ENCODE results near the gene CCR2. TPM values are rescaled to one million over a fixed set of nuclear protein-coding genes. Genes with fewer than 3 reads are reported as not detected.
A peak's percentile ranks its signal among the peaks of the same experiment; 100 is the strongest.

Gene CCR2
- total and polyA plus RNA-seq, 2 of the 4 experiments (the other 2 are of a cell fraction): not detected

DNA sequence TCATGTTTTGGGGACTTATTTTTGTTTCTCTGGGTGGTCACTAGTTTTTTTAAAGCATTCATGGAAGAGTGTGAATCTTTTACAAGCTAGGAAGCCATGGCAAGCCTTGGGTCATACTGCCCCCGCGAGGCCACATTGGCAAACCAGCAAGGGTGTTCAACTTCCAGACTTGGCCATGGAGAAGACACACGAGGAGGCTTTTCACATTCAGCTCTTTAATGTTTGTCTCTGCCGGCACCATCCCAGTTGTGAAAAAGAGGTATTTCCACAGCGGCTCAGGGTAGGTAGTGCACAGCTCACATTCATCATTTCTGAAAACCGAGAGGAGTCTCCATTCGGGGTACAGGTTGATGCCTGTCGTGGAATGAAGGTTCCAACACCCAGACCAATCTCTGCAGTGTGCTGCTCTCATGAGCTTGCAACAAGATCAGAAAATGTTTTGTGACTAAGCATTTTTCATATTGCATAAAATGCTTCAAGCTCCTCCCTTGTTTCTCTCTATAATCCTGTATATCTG, 24.6 kb downstream of the CCR2 start:
- H3K18ac ChIP-seq (ENCODE audit: low read depth, low read length): no peak overlapping the region
- DNase-seq (peak; percentile 40), ATAC-seq (ENCODE audit: low read depth) (peak; percentile 72)
- H2BK15ac ChIP-seq (ENCODE audit: low read depth, low read length): no peak overlapping the region
- intact Hi-C loops (cut with micrococcal nuclease) (loop anchor here (1.0 to 5.0 kb wide), 3 partner anchors 290 to 616 kb away; no protein-coding TSS in a partner anchor), in situ Hi-C loops (cut with MboI; ENCODE audit: low sequenced_read_pairs) (loop anchor here (10.0 kb wide), 2 partner anchors 294 to 434 kb away; partner anchors contain the start of gene CXCR6), dilution Hi-C loops (cut with HindIII; ENCODE audit: low sequenced_read_pairs, unreplicated experiment) (no loop called here)
- no peak overlapping the region for H3K14ac ChIP-seq (replicated peaks; ENCODE audit: low read depth, low read length)
- peaks cover 48% of the 10 kb centered on the region for H3K27me3 ChIP-seq (ENCODE audit: control insufficient read depth, insufficient read depth, low read length)
- no peak overlapping the region for H2AK5ac ChIP-seq (ENCODE audit: low read depth, low read length)
- WGBS, 2 experiments (ENCODE audit: extremely low coverage in 2 of 2, insufficient read length in 1 of 2): 0% methylated on average over 3 of the region's 8 CpGs; no CpG with 5 or more reads in 1 of the 2 experiments
- H2BK20ac ChIP-seq (ENCODE audit: low read depth, low read length): no peak overlapping the region
- H2AK9ac ChIP-seq (replicated peaks; ENCODE audit: low read depth, low read length, poor library complexity): no peak overlapping the region
- POLR2A ChIA-PET (ENCODE audit: unreplicated experiment): no interaction called here
- no peak overlapping the region for H3K4me3 ChIP-seq (ENCODE audit: insufficient read depth, low read depth, low read length)
- H4K20me1 ChIP-seq (ENCODE audit: insufficient read depth, low read length): no peaks in the 10 kb centered on the region
- no peaks in the 10 kb centered on the region for H3K4me1 ChIP-seq (ENCODE audit: control insufficient read depth, insufficient read depth, low read length)
- no peaks in the 10 kb centered on the region for H3K36me3 ChIP-seq (ENCODE audit: control insufficient read depth, insufficient read depth, low read length)
- no peaks in the 10 kb centered on the region for H3K79me1 ChIP-seq (ENCODE audit: low read depth in 1 of 2, low read length in 2 of 2)
- no peak overlapping the region for H3K56ac ChIP-seq (ENCODE audit: extremely low read depth, insufficient read depth, low read length)
- H3K9me1 ChIP-seq (ENCODE audit: insufficient read depth, low read length): no peaks in the 10 kb centered on the region
- H3K9me3 ChIP-seq (ENCODE audit: control insufficient read depth, insufficient read depth, low read length): no peaks in the 10 kb centered on the region
- H4K91ac ChIP-seq (ENCODE audit: insufficient read depth, low read depth, low read length): no peak overlapping the region
- CTCF ChIA-PET: interaction anchor here (0.8 to 3.2 kb wide), 8 partner anchors 8 to 431 kb away, joined by 3 to 10 read pairs (median 4); partner anchors contain the start of gene CCR1
- no peak overlapping the region for H2BK120ac ChIP-seq (ENCODE audit: low read depth, low read length)
- TF ChIP-seq SMC3 (IDR thresholded peaks at IDR 0.05; ENCODE audit: low read depth, low read length) (peak; percentile 61; the same call in 1 of the 2 replicates), CEBPB (IDR thresholded peaks at IDR 0.05; ENCODE audit: low read depth, low read length) (no peak), MXI1 (IDR thresholded peaks at IDR 0.05; ENCODE audit: borderline replicate concordance, low read depth, low read length) (no peak), RAD21 (IDR thresholded peaks at IDR 0.05; ENCODE audit: low read length) (peak; percentile 77)
- TF ChIP-seq, protein P1, sequence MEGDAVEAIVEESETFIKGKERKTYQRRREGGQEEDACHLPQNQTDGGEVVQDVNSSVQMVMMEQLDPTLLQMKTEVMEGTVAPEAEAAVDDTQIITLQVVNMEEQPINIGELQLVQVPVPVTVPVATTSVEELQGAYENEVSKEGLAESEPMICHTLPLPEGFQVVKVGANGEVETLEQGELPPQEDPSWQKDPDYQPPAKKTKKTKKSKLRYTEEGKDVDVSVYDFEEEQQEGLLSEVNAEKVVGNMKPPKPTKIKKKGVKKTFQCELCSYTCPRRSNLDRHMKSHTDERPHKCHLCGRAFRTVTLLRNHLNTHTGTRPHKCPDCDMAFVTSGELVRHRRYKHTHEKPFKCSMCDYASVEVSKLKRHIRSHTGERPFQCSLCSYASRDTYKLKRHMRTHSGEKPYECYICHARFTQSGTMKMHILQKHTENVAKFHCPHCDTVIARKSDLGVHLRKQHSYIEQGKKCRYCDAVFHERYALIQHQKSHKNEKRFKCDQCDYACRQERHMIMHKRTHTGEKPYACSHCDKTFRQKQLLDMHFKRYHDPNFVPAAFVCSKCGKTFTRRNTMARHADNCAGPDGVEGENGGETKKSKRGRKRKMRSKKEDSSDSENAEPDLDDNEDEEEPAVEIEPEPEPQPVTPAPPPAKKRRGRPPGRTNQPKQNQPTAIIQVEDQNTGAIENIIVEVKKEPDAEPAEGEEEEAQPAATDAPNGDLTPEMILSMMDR (conservative IDR thresholded peaks at IDR 0.05; ENCODE audit: low read depth, low read length): peak; percentile 66
- no peak overlapping the region for H3K9ac ChIP-seq (ENCODE audit: low read depth, low read length)
- no peak overlapping the region for H3K23ac ChIP-seq (ENCODE audit: low read depth, low read length)
- no peak overlapping the region for H4K5ac ChIP-seq (ENCODE audit: low read depth, low read length)
- H3K4me2 ChIP-seq (ENCODE audit: low read depth, low read length): no peak overlapping the region
- no peak overlapping the region for H3K4ac ChIP-seq (ENCODE audit: low read depth, low read length)
- peak overlapping the region; percentile 2 for H2AFZ ChIP-seq (replicated peaks; ENCODE audit: low read length, poor library complexity)
- no peak overlapping the region for H3K27ac ChIP-seq (ENCODE audit: insufficient read depth, low read length)
- H4K8ac ChIP-seq (ENCODE audit: low read depth in 2 of 2, low read length in 2 of 2): no peak overlapping the region
- no peak overlapping the region for H2BK5ac ChIP-seq (ENCODE audit: low read depth, low read length, poor library complexity, severe bottlenecking)
- no TSS peak for BruUV-seq (replicated peaks)
